H1 (cell line): ENCODE data around the gene KDM2A. TPM values are rescaled to one million over a fixed set of nuclear protein-coding genes. Genes with fewer than 3 reads are reported as not detected.

Source experiments
- CTCF ChIA-PET: fragments of 300-600 bp; sonication (Branson Sonifier 250); formaldehyde crosslinking; loops from one replicate; lab custom pipeline; 2021; ENCODE audit not compliant: partially characterized antibody; lab: Charles Lee
- POLR2A ChIA-PET: fragments of 300-600 bp; sonication (Branson Sonifier 250); formaldehyde crosslinking; loops from one replicate; lab custom pipeline; 2021; ENCODE audit warnings: inconsistent platforms; ENCODE audit not compliant: partially characterized antibody; lab: Charles Lee
- DNase-seq, 2 experiments: peaks; one replicate each; pipeline versions ENCODE4 v3.0.0 to v3.0.0-alpha.2; 2010 to 2022; ENCODE audit warnings: low spot score in 2 of 2, low read depth in 1 of 2, mixed read lengths in 1 of 2
- FAIRE-seq: peaks from 2 replicates; lab custom pipeline; 2011; peaks lifted over from hg19 to GRCh38; lab: Jason Lieb, UNC
- H2AFZ ChIP-seq: 2 replicates; pipeline ENCODE4 v1.8.1; 2012; ENCODE audit warnings: low read length, inconsistent platforms
- H2AK5ac ChIP-seq: 2 replicates; pipeline ENCODE4 v1.6.1; 2013; ENCODE audit warnings: low read depth, low read length
- H2BK120ac ChIP-seq: replicated peaks from 2 replicates; pipeline ENCODE3; 2013; ENCODE audit warnings: low read depth, low read length, inconsistent platforms
- H2BK12ac ChIP-seq: 2 replicates; pipeline ENCODE4 v1.6.1; 2013; ENCODE audit warnings: low read depth, low read length
- H2BK15ac ChIP-seq: 2 replicates; pipeline ENCODE4 v1.6.1; 2013; ENCODE audit warnings: low read length
- H2BK20ac ChIP-seq: 2 replicates; pipeline ENCODE4 v1.6.1; 2013; ENCODE audit warnings: low read length
- H2BK5ac ChIP-seq: 2 replicates; pipeline ENCODE4 v1.6.1; 2013; ENCODE audit warnings: low read depth, low read length
- H3K14ac ChIP-seq: 2 replicates; pipeline ENCODE4 v1.6.1; 2013; ENCODE audit warnings: inconsistent platforms; ENCODE audit not compliant: insufficient read length
- H3K18ac ChIP-seq: 2 replicates; pipeline ENCODE4 v1.6.1; 2013; ENCODE audit warnings: low read length; ENCODE audit errors: extremely low read depth
- H3K23ac ChIP-seq: 2 replicates; pipeline ENCODE4 v1.6.1; 2013; ENCODE audit warnings: inconsistent platforms; ENCODE audit not compliant: insufficient read length
- H3K23me2 ChIP-seq: 2 replicates; pipeline ENCODE4 v1.6.1; 2013; ENCODE audit warnings: low read depth, low read length
- H3K27ac ChIP-seq: 2 replicates; pipeline ENCODE4 v1.6.1; 2011; ENCODE audit warnings: low read depth, low read length, inconsistent platforms
- H3K27me3 ChIP-seq, 4 experiments: replicated peaks in 1 of 4; 1 replicate in 1 of 4; 2 replicates in 3 of 4; pipeline versions ENCODE4 v1.6.1 to v1.8.1; 2011 to 2013; ENCODE audit warnings: low read length in 3 of 4, mild to moderate bottlenecking in 3 of 4, inconsistent platforms in 2 of 4, mixed read lengths in 2 of 4, moderate library complexity in 1 of 4; ENCODE audit not compliant: control insufficient read depth in 3 of 4, insufficient read depth in 3 of 4; ENCODE audit errors: extremely low read depth in 1 of 4
- H3K36me3 ChIP-seq, 4 experiments: 2 replicates each; pipeline versions ENCODE4 v1.6.1 to v1.8.1; 2011 to 2013; ENCODE audit warnings: mild to moderate bottlenecking in 4 of 4, low read length in 3 of 4, moderate library complexity in 2 of 4, control low read depth in 1 of 4, inconsistent platforms in 1 of 4; ENCODE audit not compliant: insufficient read depth in 4 of 4, control insufficient read depth in 2 of 4
- H3K4ac ChIP-seq: replicated peaks from 2 replicates; pipeline ENCODE3; 2013; ENCODE audit warnings: low read length, low read depth, mixed read lengths, inconsistent platforms; ENCODE audit not compliant: insufficient read length
- H3K4me1 ChIP-seq, 4 experiments: replicated peaks in 1 of 4; 1 replicate in 1 of 4; 2 replicates in 3 of 4; pipeline versions ENCODE4 v1.6.1 to v1.8.1; 2011 to 2013; ENCODE audit warnings: low read length in 3 of 4, inconsistent platforms in 2 of 4, mixed read lengths in 1 of 4; ENCODE audit not compliant: insufficient read depth in 4 of 4, control insufficient read depth in 3 of 4
- H3K4me2 ChIP-seq, 2 experiments: 2 replicates each; pipeline versions ENCODE4 v1.6.1 to v1.8.1; 2011 to 2013; ENCODE audit warnings: low read depth in 2 of 2, low read length in 2 of 2, control low read depth in 1 of 2, inconsistent platforms in 1 of 2, mild to moderate bottlenecking in 1 of 2; ENCODE audit not compliant: insufficient read depth in 1 of 2
- H3K4me3 ChIP-seq, 4 experiments: fragments of 200-600, 300-600 bp in 1 of 4; sonication (generic), shearing (Covaris generic), sonication (Bioruptor Twin) in 1 of 4; 2 replicates each; pipeline versions ENCODE4 v1.5.1 to v1.8.1; 2011 to 2016; ENCODE audit warnings: low read length in 4 of 4, low read depth in 3 of 4, control low read depth in 2 of 4, inconsistent platforms in 2 of 4, mild to moderate bottlenecking in 2 of 4, mixed read lengths in 1 of 4, moderate library complexity in 1 of 4; ENCODE audit not compliant: insufficient read depth in 2 of 4; ENCODE audit errors: extremely low read depth in 1 of 4
- H3K56ac ChIP-seq: replicated peaks from 2 replicates; pipeline ENCODE3; 2013; ENCODE audit warnings: low read depth, mild to moderate bottlenecking, mixed read lengths, low read length, inconsistent platforms; ENCODE audit not compliant: insufficient read length
- H3K79me1 ChIP-seq: 2 replicates; pipeline ENCODE4 v1.6.1; 2013; ENCODE audit warnings: low read depth, low read length, control low read depth
- H3K79me2 ChIP-seq, 2 experiments: 2 replicates each; pipeline versions ENCODE4 v1.6.1 to v1.8.1; 2012 to 2013; ENCODE audit warnings: low read length in 2 of 2, mild to moderate bottlenecking in 2 of 2, inconsistent platforms in 1 of 2; ENCODE audit not compliant: insufficient read depth in 2 of 2, control insufficient read depth in 1 of 2
- H3K9ac ChIP-seq, 4 experiments: replicated peaks in 1 of 4; 1 replicate in 1 of 4; 2 replicates in 3 of 4; pipeline versions ENCODE4 v1.6.1 to v1.8.1; 2011 to 2013; ENCODE audit warnings: low read depth in 3 of 4, low read length in 3 of 4, control low read depth in 2 of 4, mild to moderate bottlenecking in 2 of 4, moderate library complexity in 2 of 4, inconsistent platforms in 1 of 4; ENCODE audit errors: extremely low read depth in 1 of 4
- H3K9me3 ChIP-seq, 2 experiments: 2 replicates each; pipeline versions ENCODE4 v1.6.1 to v1.8.1; 2012 to 2013; ENCODE audit warnings: mild to moderate bottlenecking in 2 of 2, moderate library complexity in 2 of 2, control low read depth in 1 of 2, inconsistent platforms in 1 of 2, low read depth in 1 of 2, low read length in 1 of 2, mixed read lengths in 1 of 2; ENCODE audit not compliant: insufficient read depth in 2 of 2
- H4K20me1 ChIP-seq, 2 experiments: replicated peaks in 1 of 2; 2 replicates each; pipeline versions ENCODE3 to v1.8.1; 2011 to 2013; ENCODE audit warnings: inconsistent platforms in 2 of 2, low read length in 2 of 2, mild to moderate bottlenecking in 1 of 2; ENCODE audit not compliant: insufficient read depth in 2 of 2, control insufficient read depth in 1 of 2
- H4K5ac ChIP-seq: 2 replicates; pipeline ENCODE4 v1.6.1; 2013; ENCODE audit warnings: low read length, low read depth, mixed read lengths, inconsistent platforms; ENCODE audit not compliant: insufficient read length
- H4K8ac ChIP-seq: 2 replicates; pipeline ENCODE4 v1.8.0; 2013; ENCODE audit warnings: mild to moderate bottlenecking, moderate library complexity, low read length, inconsistent platforms; ENCODE audit not compliant: insufficient read depth; ENCODE audit errors: extremely low read depth
- H4K91ac ChIP-seq: replicated peaks from 2 replicates; pipeline ENCODE3; 2013; ENCODE audit warnings: low read length, mixed read lengths, inconsistent platforms; ENCODE audit not compliant: insufficient read length
- WGBS, 2 experiments: shearing (Covaris generic) in 1 of 2; methylation state at CpG; one replicate each; pipeline versions ENCODE4 v1.1.6 to v1.1.7; 2013 to 2015; ENCODE audit warnings: low lambda C conversion rate in 2 of 2, mixed read lengths in 2 of 2, inconsistent platforms in 1 of 2, low coverage in 1 of 2, missing lambda C conversion rate in 1 of 2; ENCODE audit not compliant: insufficient replicate concordance in 2 of 2, insufficient coverage in 1 of 2, insufficient read length in 1 of 2; ENCODE audit errors: extremely low coverage in 1 of 2, missing lambda C conversion rate in 1 of 2; 5-methylcytosine and 5-hydroxymethylcytosine counted together
- polyA plus RNA-seq, 7 experiments: library from polyadenylated mRNA; depleted of rRNA in 3 of 7; stranded (reverse) in 5 of 7; unstranded in 2 of 7; fragments of >200 nt in 5 of 7; fragments of 200-250 nt in 2 of 7; gene quantifications; 1 replicate in 5 of 7; 2 replicates in 1 of 7; 4 replicates in 1 of 7; pipeline versions ENCODE4 v1.2.1 to v1.2.3, GENCODE V29; 2011 to 2013; ENCODE audit warnings: missing spikeins in 2 of 7, mixed read lengths in 2 of 7
- total RNA-seq: library from RNA; stranded (reverse); fragmentation: NEBNext Ultra II Directional; extraction: Animal tissue kit (Norgen Biotek cat#: 25700); gene quantifications from 2 replicates; pipeline ENCODE4 v1.2.1, GENCODE V29; 2021

KDM2A gene
- total and polyA plus RNA-seq, 2 of the 8 experiments (the other 6 are each of a cell fraction or from before 2014, with no cell fraction given), result 55.4 to 66.2 TPM

DNA sequence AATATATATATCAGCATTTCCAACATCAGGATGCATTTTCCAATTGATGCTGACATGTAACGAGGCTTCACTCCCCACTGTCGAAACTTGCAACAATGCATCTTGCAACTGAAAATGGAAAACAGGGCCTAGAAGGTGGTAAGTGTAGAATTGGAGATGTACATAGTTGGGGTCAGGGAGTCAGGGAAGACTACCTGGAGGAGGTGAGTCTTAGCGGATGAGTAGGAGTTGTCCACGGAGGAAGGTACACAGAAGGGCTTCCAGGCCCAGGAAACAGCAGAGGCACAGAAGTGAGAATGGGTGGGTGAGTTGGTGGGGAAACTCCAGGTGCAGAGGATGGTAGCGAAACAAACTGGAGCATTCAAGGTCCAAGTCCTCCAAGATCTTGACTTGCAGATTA, 145.2 kb downstream of the KDM2A start:
- peaks cover 0 to 2% (median 0%) of the 10 kb centered on the region in 4 experiments; a peak in 2 of 8 replicates for H3K36me3 ChIP-seq
- H3K23ac ChIP-seq, result no peak overlapping the region
- H3K23me2 ChIP-seq, result peaks cover 4% of the 10 kb centered on the region
- H3K4me3 ChIP-seq, result no peak overlapping the region
- no peaks in the 10 kb centered on the region for H3K9me3 ChIP-seq
- no peak overlapping the region for H3K9ac ChIP-seq
- no peak overlapping the region for H3K4ac ChIP-seq
- peaks cover under 1 to 7% of the 10 kb centered on the region in 2 experiments for H4K20me1 ChIP-seq
- no peak overlapping the region for H2BK5ac ChIP-seq
- no peak overlapping the region for H3K27ac ChIP-seq
- peak overlapping the region; percentile 32 for H4K91ac ChIP-seq
- peaks cover 6% of the 10 kb centered on the region; the same call in 1 of the 2 replicates for H3K79me1 ChIP-seq
- FAIRE-seq, result no peak
- H2BK120ac ChIP-seq, result no peak overlapping the region
- no peak overlapping the region for H3K56ac ChIP-seq
- no peak overlapping the region for H2AK5ac ChIP-seq
- no peak overlapping the region for H2BK20ac ChIP-seq
- no peak overlapping the region for H3K14ac ChIP-seq
- CTCF ChIA-PET, result interaction anchor here (0.9 to 13.0 kb wide), 12 partner anchors 7 to 119 kb away, joined by 3 to 186 read pairs (median 7); partner anchors contain the start of genes ANKRD13D and SSH3
- DNase-seq, result no peak
- H3K4me2 ChIP-seq, result no peak overlapping the region
- H2BK15ac ChIP-seq, result no peak overlapping the region
- WGBS, 2 experiments, result 92% methylated on average over 5 of the region's 5 CpGs; no CpG with 5 or more reads in 1 of the 2 experiments
- peaks cover 0 to 23% (median 20%) of the 10 kb centered on the region in 4 experiments; a peak in 6 of 7 replicates for H3K4me1 ChIP-seq
- no peak overlapping the region for H2AFZ ChIP-seq
- H2BK12ac ChIP-seq, result no peak overlapping the region
- POLR2A ChIA-PET, result interaction anchor here (1.0 to 1.6 kb wide), 2 partner anchors 13 to 146 kb away, joined by 3 to 4 read pairs; no protein-coding TSS in a partner anchor
- H3K18ac ChIP-seq, result no peak overlapping the region
- peaks cover 0 to 3% (median 0%) of the 10 kb centered on the region in 4 experiments; a peak in 5 of 7 replicates for H3K27me3 ChIP-seq
- H3K79me2 ChIP-seq, result peaks cover 0 to 24% of the 10 kb centered on the region in 2 experiments; a peak in 3 of 4 replicates
- H4K8ac ChIP-seq, result no peak overlapping the region
- H4K5ac ChIP-seq, result no peak overlapping the region
